Breast epithelium (tissue), 3 donors: ENCODE results near the gene PDZD2.

Experiments
- POLR2A ChIP-seq: fragments of 450-650 bp; IDR thresholded peaks from one replicate; pipeline ENCODE4 v1.6.1; 2016; ENCODE audit warnings: antibody characterized with exemption, mild to moderate bottlenecking, moderate library complexity
- TF ChIP-seq, protein P1 (sequence below), 3 donors: fragments of 450-650 bp; IDR thresholded peaks; one replicate each; pipeline ENCODE4 v1.5.1; 2016 to 2017; ENCODE audit warnings: antibody characterized with exemption in 3 of 3, mild to moderate bottlenecking in 3 of 3, moderate library complexity in 3 of 3

- TF ChIP-seq, protein P1, sequence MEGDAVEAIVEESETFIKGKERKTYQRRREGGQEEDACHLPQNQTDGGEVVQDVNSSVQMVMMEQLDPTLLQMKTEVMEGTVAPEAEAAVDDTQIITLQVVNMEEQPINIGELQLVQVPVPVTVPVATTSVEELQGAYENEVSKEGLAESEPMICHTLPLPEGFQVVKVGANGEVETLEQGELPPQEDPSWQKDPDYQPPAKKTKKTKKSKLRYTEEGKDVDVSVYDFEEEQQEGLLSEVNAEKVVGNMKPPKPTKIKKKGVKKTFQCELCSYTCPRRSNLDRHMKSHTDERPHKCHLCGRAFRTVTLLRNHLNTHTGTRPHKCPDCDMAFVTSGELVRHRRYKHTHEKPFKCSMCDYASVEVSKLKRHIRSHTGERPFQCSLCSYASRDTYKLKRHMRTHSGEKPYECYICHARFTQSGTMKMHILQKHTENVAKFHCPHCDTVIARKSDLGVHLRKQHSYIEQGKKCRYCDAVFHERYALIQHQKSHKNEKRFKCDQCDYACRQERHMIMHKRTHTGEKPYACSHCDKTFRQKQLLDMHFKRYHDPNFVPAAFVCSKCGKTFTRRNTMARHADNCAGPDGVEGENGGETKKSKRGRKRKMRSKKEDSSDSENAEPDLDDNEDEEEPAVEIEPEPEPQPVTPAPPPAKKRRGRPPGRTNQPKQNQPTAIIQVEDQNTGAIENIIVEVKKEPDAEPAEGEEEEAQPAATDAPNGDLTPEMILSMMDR (IDR thresholded peaks at IDR 0.05): no peak
- TF ChIP-seq POLR2A: no peak
Measured at GRCh38 chr5:31701642-31702299, 62.8 kb downstream of the PDZD2 start.
